GM21447 (cell line): Measurements from ENCODE around the gene DPP4.
"Not testable (repeated sequence)": the region's sequence is repeated elsewhere in the genome, so short reads cannot be mapped to it uniquely, and the experiment has no call there.

ENCODE experiments used
- ATAC-seq: cut with Tn5 transposase; IDR thresholded peaks from one replicate; pipeline ENCODE4 v1.9.1; 2021; ENCODE audit not compliant: unreplicated experiment

The DPP4 gene

DNA sequence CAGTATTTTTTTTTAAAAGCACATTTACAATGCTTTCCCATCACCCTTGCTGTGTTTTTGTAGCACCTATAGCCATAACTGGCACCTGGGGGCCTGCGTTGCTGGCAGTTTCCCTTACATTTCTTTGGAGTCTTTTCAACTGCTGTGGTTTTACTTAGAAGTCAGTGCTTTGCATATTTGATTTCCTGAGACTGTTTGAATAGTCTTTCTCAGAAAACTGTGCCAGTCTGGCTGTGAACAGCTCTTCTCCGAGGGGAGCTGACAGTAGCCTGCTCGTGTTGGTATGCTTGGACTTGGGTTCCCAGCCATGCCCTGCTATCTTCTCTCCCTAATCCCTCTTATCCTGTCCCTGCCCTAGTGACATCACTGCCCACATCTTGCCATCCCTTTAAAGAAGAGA is 81.5 kb downstream of the DPP4 start:
- peak; percentile 83 for ATAC-seq

DNA sequence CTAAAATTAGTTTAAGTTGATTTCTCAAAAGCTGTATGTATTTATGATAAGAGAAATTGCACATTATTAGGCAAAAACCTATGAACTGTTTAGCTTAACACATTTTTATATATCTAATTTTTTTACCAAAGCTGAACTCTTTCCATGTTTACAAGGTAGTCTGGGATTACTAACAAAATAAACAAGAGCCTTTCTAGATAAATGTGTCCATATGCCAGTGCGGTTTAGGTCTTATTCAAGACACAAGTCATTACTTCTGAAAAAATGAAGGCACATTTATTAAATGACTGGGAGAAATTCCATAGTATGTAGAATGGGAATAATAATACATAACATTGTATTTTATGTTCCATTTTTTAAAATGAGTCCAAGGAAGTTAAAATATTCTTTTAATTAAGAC is 82.0 kb downstream of the DPP4 start:
- no peak for ATAC-seq

DNA sequence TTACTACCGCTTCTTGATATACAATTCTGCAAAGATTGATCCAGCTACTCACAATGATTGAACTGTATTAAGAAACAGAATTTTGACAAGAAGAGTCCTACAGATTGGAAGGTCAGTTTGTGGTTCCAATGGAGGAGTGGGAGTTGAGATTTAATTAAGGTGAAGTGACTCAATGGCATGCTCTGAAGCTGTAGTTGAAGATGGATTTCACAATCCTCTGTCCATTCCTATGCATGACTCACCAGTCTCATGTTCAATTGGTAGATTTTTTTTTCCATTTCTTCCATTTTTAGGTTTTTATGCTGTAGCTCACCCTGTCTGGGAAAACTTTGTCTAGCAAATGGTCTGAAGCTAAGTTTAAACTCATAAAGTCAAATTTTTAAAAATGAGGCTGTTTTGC is 83.3 kb downstream of the DPP4 start:
- ATAC-seq, result no peak

DNA sequence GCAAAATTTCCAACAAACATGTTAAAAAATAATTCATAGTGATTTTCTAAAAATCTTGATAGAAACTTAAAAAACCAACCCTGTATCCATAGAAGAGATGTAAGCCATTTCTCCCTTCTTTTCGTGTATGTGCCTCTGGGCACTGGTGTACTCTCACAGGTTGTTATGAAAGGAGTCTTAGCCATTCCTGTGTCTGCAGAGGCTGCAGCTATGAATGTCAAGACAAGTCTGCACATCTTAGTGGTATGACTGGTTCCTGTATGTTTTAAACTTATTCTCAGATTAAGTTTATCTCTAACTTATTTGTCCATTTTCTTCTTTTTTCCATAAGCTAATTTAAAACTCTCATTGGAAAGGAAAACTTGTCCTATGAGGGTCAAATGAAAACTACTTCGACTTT is 84.0 kb downstream of the DPP4 start:
- no peak for ATAC-seq

DNA sequence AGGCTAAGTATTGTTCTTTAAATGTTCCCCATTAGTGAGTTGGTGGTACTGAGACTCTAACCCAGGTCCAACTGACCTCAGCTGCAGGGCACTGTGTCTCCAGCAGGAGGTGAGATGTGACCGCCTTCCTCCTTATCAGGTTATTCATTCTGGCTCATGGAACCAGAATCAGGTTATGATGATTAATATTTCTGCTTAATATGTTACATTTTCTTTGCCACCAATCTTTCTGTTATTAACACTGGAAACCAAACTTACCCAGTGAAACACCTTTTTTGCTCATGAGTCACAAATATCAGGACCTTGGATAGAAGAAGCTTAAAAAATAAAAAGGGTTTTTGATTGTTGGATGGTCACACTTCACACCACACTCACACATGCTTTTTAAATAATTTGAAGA is 85.4 kb downstream of the DPP4 start:
- ATAC-seq, result no peak

DNA sequence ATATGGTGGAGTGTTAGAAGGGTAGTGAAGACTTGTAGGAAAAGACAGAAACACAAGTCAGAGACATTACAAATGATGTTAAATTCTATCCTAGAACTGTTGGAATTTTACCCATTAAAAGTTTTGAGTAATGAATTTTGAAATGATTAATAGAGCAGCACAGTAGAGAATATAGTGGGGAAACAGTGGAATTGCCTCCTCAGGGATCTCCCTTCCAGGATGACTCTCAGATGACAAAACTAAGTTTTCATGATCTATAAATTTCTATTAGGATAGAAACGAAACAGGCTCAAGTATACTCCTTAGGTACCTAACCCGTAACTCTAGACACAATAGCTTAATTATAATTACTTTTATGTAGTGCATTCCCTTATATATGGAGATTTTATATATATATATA is 86.7 kb downstream of the DPP4 start:
- no peak for ATAC-seq

DNA sequence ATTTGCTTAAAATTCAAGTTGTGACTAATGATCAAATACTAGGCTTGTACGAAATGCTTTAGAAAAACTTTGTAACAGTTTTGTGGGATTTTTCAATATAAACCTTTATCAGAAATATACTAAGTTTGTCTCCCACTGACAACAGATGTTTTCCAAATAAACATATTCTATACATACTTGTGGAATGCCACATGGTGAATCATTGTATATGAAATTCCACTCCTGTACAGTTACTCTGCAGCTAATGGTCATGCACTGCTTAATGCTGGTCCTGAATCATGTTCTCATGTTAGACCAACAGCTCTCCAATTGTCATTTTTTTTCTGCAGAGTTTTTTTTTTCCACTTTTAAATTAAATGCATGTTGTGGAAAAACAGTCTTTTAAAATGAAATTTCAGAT is 90.1 kb downstream of the DPP4 start:
- ATAC-seq, result no peak

DNA sequence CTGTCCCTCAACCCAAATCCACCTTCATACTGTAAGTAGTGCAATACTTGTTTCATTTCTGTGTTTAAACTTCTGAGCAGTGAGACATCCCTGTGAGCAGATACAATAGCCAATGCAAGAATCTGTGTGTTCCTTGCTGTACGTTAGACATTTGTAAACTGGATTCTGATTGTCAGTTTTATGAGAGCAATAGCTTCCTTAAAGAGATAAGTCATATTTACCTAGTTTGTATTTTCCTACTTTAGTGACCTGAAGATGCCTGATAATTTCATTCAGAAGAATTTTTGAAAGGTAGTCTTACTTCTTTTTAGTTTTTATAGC is 90.7 kb downstream of the DPP4 start:
- ATAC-seq, result no peak

DNA sequence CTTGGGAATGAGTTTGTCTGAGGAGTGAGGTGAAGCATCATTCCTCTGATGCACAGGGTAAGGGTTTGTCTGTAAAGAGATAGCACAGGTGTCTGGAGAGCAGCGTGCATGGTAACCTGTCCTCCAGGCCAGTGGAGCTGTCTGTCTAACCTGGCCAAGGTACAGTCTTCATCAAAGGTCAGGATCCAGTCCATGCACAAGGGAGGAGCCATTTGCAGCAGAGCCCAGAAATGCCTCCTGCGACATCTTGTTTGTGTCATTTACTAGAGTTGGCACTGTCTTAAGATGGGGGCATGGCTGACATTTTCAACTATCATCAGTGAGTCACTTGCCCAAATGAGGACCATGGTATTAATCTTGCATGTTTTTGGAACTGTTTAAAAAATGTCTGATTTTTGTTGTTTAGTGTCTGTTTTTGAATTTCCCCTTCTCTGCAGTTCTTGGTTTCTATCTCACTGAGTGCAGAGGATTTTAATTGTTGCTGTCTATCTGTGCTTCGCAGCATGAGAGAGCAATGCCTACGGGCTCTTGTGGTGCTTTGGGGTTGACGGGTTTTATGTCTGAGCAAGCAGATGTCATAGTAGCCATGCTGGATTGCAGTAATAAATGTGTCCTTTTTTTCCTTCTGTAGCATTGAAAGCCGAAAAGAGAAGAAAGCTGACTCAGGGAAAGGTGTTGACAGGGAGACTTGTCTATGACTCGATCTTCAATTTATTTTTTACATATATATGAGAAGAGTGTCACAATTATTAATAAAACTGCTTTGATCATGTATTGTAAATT is 91.3 kb downstream of the DPP4 start:
- no peak for ATAC-seq

DNA sequence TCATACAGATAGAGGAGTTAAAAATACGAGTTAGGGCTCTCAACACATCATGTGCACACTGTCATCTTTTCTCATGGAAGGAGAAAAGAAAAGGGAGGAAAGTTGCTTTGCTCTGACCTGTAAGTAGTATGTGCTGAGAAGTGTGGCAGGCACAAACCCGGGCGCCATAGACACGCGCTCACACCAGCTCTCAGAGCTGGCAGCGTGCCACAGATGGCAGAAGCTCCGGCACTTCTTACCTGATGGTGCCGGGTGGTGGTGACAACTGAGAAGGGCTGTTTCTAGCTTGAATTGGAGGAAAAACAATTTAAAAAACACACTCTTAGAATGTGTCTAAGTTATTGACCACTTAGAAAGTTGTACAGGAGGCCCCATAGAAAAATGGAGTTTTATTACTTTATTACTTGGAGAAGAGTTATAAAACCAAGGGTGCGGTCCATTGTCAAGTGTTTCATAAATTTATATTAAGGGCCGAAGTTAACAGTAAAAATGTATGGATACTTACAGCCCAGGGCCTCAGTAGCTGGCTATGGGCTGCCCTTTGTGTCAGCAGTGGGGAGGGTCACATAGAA is 92.2 kb downstream of the DPP4 start:
- no peak for ATAC-seq

DNA sequence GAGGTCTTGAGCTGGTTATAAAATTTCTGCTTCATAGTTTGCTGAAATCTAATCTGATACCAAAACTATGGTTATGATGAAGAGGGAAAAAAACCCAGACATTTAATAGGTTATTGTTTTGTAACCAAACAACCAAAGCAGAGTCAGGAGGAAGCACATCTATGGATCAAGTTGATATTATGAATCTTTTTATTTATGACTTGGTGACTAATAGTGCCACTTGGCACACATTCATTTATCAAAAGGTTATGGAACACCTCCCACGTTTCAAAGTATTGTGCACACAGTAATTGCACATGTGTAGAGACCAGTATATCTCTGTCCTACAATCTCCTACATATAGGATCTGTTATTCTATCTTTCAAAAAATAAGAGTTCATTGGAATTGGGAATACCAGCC is 93.0 kb downstream of the DPP4 start:
- no peak for ATAC-seq

DNA sequence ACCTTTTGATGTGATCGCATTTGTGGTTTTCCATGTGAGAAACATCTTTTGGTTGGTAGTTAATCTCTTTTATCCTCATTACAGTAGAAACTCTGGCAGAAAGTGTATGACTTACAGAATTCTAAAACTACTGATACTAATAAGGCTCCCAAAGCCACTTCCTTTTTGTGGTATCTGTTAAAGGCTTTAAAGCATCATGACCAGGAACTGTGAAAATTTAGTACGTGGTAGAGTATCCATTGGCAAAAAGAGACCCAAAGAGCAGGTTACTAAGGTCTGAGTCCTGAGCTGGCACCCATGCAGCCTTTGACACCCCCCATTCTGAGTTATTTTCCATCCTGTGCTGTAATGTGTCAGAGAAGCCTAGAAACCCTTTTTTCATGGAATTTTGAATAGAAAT is 94.5 kb downstream of the DPP4 start:
- ATAC-seq, result no peak

DNA sequence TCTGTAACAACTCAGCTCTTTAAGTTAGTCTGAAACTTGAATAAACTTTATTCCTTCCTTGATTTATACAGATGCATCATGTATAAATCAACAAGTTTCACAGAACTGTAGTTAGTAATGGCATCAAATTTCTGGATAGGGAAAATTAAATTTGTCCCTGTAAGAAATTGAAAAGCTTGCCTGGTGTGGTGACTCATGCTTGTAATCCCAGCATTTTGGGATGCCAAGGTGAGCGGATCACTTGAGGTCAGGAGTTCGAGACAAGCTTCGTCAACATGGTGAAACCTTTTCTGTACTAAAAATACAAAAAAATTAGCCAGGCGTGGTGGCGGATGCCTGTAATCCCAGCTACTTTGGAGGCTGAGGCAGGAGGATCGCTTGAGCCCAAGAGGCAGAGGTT is 96.1 kb downstream of the DPP4 start:
- ATAC-seq, result not testable (repeated sequence)

DNA sequence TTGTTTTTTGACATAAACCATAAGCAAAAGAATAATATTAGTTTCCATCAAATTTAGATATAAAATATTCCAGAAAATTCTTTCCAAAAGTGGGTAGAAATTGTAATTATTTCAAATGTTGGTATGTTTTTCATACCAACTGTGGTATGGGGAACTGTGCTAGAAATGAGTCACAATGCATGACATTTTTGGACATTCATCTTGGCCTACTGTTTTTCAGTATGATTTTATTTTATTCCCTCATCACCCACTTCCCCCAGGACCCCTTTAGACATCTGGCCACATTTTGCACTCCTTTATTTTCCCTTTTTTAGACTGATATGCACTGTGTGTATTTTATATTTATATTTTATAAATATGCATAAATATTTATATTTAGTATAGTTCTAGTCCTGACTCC is 97.1 kb downstream of the DPP4 start:
- no peak for ATAC-seq

DNA sequence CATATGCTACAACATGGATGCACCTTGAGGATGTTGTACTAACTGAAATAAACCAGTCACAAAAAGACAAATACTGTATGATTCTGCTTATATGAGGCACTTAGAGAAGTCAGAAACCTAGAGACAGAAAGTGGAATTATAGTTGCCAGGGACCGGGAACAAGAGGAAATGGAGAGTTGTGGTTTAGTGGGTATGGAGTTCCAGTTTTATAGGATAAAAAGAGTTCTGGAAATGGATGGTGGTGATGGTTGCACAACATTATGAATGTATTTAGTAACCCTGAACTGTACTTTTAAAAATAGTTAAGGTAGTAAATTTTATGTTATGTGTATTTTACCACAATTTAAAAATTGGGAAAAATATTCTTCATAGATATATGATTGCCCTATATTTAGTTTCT is 97.7 kb downstream of the DPP4 start:
- ATAC-seq, result no peak

DNA sequence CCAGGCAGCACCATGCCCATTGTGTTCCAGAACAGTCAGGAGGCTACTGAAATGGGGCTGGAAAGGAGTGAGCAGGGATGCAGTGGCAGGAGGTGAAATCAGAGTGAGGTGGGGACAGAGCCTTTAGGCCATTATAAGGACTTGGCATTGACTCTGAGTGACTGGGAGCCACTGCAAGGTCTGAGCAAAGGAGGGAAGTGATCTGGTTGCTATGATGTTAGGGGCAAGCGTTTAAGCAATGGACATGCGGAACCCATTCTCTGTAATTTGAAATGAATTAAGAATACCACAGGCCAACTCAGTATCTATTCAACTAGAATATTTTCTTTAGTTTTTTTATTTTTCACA is 98.2 kb downstream of the DPP4 start:
- ATAC-seq, result no peak

DNA sequence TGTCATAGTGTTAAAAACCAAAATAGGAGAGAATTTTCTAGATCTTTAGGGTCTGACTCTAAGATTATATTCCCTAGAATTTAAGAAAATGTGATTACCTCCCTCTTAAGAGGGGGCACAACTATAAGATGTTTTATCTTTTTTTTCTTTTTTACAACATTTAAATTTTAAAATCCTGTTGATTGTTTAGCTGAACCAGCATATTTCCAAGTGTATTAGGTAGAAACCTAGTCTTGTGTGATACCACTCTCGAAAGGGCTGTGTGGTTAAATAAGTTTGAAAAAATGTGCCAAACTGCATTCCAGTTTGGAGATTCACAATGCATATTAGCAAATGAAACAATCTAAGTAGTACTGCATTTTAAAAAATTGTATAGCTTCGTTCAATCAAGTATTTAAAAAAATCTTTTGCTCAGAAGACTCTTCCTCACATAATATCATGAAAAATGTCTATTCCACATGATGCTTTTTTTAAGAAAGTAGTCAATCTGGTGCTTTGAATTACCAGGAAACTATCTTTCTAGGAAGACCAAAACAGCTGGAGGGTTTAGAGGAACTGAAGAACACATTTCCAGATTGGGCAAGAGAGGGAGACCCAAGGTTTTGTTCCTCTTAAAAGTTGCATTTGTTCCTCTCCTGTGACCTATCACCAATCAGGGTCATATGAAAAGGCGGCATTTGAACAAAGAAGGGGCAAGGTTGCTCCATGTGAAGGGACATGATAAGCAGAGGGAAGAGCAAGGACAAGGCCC is 98.8 kb downstream of the DPP4 start:
- ATAC-seq, result no peak

DNA sequence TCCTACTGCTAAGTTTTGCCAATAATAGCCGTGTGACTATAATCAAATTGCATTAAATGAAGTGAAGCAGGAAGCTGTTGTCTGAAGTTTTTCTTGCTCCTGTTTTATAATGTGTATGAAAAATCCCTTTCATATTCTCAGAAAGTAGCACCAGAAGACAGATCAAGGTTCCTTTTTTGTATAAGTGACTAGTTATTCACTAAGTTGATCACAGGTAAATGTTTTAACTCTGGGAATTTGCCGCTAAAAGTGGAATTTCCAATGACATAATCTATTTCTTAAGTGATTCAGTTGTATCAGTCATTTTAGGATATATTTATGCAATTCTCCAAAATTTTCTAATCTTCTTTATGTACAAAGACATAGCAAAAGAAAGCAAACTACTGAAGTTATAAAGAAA is 99.6 kb downstream of the DPP4 start:
- no peak for ATAC-seq

DNA sequence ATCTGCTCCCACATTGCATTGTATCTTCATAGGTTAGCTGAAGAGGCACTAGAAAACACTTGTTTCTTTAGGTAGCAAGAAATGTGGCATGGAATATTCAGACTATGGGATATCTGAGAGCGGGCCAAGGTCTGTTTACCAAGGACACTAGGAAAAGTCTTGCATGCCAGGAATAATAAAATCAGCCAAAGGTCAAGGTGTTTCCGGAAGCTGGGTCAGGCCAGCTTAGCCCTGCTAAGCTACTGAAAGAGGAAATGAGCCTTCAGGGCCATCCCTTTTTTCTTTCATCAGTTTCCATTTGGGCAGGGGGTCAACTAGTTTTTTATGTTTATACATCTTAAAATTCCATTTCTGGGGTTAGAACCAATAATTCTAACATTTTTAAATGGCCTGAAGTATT is 101.1 kb downstream of the DPP4 start:
- ATAC-seq, result no peak

DNA sequence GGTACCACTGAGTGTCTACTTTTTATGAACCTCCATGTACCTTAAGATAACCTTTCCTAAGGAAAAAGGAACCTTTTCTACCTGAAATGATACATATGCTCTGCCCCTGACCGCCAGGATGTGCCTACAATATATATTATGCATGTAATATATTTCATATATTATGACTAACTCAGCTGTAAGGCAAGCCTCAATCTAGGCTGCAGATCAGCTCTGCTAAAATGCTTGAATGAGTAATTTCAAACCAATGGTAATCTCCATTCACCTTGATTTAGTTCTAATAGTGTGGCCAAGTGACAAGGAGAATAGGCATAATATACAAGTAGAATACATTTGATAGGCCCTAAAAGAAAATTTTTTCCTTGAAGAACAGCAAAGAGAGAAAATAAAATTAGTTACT is 101.8 kb downstream of the DPP4 start:
- no peak for ATAC-seq

DNA sequence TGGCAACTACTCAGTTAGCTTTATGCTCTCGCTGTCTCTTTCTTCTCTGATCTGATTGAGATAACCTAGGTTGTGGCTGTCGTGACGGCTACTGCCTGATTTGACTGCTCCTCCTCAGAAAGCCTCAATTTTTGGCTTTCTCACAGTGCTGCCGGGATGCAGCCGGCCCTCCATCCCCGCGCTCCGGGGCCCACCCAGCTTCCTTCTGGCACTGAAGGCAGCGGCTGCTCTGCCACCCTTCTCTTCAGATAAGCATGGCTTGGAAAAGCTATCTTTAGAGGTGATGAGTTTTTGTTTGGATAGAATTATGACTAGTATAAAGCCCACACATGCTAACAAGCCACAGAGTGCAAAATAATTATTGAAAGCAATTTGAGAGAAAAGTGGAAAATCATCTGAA is 102.5 kb downstream of the DPP4 start:
- ATAC-seq, result no peak

DNA sequence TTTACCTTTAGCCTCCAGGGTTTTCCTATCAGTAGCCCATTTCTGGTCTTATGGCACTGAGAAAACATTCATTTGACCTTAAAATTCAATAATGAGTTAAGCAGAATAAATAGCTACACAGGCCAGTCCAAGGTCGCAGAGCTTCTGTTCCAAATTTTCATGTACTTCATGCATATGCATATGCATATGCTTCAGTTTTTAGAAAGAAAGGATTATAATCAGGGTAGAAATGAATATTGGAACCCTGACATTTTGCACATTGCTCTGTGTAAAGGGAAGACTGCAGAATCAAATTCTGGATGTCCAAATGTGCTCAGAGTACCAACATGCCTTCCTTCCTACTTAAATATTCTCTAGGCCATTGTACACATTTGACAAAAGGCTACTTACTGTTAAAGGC is 104.9 kb downstream of the DPP4 start:
- no peak for ATAC-seq

DNA sequence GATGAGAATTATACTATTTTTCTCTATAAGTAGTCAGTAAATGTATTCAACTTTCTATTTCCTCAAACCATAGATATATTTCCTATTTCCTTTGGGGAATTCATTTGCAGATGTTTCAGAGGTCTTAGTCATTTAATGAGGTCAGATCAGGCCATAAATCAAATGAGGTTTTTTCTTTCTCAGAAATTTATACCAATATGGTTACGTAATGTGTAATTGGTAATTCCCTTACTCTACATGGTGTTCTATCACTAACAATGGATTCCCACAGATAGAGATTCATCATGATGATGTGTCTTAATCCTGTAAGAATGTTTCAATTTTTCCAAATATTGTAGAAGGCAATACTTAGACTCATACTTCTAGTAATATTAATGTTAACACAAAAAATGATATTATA is 108.0 kb downstream of the DPP4 start:
- no peak for ATAC-seq
